Islet of Langerhans (tissue), 1 donor: ENCODE measurements around the gene MARK1.
"Not testable (repeated sequence)": the region's sequence is repeated elsewhere in the genome, so short reads cannot be mapped to it uniquely, and the experiment has no call there.

Experiments used
- FAIRE-seq: peaks from one replicate; lab custom pipeline; 2011; peaks lifted over from hg19 to GRCh38; lab: Jason Lieb, UNC

MARK1 gene

GRCh38 chr1:220529521-220530020 is 1.6 kb downstream of the MARK1 start:
- FAIRE-seq: peak; percentile 76

DNA sequence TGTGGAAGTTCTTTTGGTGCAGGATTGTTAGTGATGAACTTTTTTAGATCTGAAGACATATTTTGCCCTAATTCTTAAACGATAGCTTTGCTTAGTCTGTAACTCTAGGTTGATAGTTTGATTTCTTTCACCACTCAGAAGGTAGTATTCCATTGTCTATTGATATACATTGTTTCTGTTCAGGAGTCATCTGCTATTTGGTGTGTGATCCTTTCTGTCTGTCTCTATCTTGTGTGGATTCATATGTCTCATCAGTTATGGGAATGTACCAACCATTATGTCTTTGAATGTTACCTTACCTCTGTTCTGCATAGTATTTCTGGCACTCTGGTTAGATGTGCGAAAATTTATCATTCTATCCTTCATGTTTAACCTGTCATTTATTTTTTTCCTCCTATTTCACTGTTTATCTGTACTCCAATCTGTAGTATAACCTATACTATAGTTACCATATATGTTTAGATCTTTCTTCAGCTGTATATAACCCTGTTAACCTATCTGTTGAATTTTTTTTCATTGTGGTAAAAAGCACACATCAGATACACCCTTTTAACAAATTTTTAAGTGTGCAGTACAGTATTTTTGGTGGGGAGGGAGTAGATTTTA is 5.7 kb downstream of the MARK1 start:
- FAIRE-seq: no peak

GRCh38 chr1:220544901-220545303 is 17.0 kb downstream of the MARK1 start:
- no peak for FAIRE-seq

- FAIRE-seq: no peak
Observed at GRCh38 chr1:220550811-220551399, 23.0 kb downstream of the MARK1 start.

DNA sequence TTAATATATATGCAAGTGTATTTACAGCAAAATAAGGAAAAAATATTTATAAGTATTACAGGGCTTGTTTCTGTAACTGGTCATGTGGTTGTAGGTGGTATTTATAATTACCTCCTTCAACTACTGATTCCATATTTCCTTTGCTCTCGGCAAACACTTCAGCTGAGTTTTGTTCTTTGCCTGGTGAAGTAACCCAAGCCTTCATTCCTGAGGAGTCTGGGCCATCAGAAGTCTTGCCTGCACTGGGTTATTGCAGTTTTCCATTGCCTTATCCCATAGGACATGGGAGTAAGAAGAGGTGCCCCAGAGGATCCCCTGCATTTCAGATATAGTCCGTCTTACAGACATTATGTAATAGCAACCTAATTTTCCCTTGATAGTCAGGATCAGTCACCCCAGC is 23.8 kb downstream of the MARK1 start:
- no peak for FAIRE-seq

GRCh38 chr1:220552672-220553260 is 24.8 kb downstream of the MARK1 start:
- no peak for FAIRE-seq

DNA sequence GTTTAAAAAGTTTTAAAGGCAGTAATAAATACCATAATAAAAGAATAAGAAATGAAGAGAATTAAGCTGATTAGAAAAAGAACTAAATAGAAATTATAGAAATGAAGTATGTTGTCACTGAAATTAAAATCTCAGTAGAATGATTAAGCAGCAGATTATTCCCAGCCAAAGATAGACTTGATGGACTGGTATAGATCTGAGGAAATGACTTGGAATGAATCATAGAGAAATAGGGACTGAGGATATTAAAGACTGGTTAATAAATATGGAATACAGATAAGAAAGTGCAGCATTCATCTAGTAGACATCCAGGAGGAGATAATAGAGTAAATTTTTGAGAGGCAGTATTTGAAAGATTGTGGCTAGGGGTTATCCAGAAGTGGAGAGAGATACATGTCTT is 28.7 kb downstream of the MARK1 start:
- no peak for FAIRE-seq

GRCh38 chr1:220563564-220563963 is 35.6 kb downstream of the MARK1 start:
- no peak for FAIRE-seq

DNA sequence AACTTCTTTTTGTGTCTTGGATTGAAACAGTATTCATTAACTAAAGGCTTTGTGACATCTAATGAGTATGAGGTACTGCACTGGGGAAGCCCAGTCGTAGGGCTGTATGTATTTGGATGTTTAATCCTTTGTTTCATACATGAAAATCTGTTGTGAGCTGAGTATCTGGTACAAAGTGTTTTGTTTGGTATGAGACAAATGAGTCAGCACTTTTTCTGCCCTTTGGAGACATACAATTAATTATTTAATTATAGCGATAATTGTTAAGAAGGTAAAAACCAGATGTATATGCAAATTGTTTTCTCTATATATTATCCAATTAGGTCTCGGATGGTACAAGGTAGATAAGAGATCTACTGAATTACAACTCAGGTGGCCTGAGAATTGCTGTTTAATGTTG is 36.3 kb downstream of the MARK1 start:
- FAIRE-seq: no peak

GRCh38 chr1:220565670-220566069 is 37.7 kb downstream of the MARK1 start:
- no peak for FAIRE-seq

GRCh38 chr1:220566869-220567268 is 38.9 kb downstream of the MARK1 start:
- no peak for FAIRE-seq

- FAIRE-seq: no peak
Observed at GRCh38 chr1:220572416-220572815, 44.5 kb downstream of the MARK1 start.

DNA sequence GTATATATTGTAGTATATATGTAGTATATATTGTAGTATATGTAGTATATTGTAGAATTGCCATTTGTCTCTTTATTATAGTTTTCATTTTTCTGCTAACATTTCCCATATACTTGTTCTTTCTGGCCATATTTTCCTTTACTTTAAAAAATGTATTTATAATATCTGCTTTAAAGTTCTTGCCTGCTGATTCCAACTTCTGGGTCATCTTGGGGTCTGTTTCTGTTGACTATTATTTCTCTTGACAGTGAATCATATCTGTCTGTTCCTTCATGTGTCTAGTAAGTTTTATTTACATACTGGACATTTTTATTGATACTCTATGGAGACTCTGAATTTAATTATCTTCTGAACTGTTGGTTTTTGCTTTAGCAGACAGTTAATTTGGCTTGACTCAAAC is 45.9 kb downstream of the MARK1 start:
- no peak for FAIRE-seq

DNA sequence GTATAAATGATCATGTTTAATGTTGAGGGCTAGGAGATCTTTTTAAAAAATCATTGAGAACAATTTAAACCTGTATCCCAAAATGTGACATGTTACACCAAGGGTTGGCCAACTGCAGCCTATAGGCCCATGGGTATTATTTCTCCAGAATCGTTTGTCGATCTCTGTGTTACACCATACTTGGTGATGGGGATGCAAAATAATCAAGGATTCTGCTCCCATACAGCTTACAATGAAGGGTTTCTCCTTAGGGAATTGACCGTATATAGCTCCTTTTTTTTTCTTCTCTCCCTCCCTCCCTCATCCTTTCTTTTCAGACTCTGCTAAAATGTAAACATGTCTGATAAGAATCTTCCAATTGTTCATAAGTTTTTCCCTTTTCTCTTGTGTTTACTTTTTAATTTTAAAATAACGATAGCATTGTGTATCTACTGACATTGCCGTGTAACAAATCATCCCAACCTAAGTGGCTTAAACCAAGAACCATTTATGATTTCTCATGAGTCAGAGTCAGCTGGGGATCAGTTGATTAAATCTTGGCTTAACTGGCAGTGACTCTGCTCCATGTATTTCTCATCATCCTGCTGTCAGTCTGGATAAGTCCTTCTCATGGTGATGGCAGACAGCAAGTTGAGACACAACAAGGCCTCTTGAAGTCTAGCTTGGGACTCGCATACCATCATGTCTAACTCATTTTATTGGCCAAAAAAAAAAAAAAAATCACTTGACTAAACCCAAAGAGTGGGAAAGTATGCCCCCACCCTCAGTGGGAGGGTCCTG is 48.0 kb downstream of the MARK1 start:
- no peak for FAIRE-seq

- FAIRE-seq: no peak
Observed at GRCh38 chr1:220577926-220578325, 50.0 kb downstream of the MARK1 start.

GRCh38 chr1:220579317-220579716 is 51.4 kb downstream of the MARK1 start:
- FAIRE-seq: no peak

GRCh38 chr1:220592714-220593113 is 64.8 kb downstream of the MARK1 start:
- FAIRE-seq: no peak

DNA sequence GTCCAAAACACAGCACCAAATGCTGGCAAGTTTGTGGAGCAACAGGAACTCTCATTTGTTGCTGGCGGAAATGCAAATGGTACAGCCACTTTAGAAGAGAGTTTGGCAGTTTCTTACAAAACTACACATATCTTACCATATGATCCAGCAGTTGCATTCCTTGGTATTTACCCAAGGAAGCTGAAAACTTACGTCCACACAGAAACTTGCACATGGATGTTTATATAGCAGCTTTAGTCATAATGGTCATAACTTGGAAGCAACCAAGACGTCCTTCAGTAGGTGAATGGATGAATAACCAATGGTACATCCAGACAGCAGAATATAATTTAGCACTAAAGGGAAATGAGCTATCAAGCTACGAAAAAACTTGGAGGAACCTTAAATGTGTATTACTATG is 66.4 kb downstream of the MARK1 start:
- FAIRE-seq: no peak

DNA sequence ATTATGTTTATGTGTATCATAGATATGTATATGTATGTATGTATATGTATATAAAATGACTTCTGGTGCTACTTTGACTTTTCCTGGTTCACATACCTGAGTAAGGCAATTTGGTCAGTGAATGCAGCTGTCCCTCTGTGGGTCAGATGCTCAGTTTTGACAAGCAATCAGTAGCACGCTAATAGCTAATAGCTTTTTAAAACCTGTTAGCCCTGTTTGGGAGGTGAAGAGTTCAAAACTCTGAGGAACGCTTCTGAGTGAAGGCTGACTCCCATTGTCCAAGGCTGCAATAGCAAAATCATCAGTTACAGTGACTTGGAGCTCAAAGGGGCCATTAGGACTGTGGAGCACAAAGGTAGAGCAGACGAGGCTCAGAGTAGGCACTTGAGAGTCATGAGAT is 67.2 kb downstream of the MARK1 start:
- FAIRE-seq: no peak

DNA sequence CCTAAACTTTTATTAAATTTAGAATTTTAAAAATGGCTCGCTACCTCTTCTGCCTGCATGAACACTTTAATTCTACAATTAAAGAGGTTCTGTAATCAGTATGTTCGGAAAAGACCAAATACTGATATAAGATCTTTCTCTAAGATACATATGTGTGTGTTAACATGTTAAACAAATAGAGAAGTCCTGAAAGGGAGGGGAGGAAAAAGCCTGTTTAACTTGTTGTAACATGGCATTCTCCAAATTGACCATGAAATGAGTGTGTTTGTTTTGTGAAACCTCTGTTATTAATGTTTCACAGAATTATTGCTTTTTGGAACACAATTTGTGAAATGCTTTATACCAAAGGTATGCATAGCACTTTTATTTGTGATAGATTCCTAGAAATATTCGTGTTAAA is 77.0 kb downstream of the MARK1 start:
- no peak for FAIRE-seq

DNA sequence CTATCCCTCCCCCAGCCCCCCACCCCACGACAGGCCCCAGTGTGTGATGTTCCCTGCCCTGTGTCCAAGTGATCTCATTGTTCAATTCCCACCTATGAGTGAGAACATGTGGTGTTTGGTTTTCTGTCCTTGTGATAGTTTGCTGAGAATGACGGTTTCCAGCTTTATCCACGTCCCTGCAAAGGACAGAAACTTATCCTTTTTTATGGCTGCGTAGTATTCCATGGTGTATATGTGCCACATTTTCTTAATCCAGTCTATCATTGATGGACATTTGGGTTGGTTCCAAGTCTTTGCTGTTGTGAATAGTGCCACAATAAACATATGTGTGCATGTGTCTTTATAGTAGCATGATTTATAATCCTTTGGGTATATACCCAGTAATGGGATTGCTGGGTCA is 77.7 kb downstream of the MARK1 start:
- FAIRE-seq: not testable (repeated sequence)

DNA sequence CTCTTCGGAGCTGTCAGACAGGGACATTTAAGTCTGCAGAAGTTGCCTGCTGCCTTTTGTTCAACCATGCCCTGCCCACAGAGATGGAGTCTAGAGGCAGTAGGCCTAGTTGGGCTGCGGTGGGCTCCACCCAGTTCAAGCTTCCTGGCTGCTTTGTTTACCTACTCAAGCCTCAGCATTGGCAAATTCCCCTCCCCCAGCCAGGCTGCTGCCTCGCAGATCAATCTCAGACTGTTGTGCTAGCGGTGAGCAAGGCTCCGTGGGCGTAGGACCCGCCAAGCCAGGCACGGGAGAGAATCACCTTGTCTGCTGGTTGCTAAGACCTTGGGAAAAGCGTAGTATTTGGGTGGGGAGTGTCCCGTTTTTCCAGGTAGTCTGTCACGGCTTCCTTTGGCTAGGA is 83.2 kb downstream of the MARK1 start:
- FAIRE-seq: not testable (repeated sequence)

DNA sequence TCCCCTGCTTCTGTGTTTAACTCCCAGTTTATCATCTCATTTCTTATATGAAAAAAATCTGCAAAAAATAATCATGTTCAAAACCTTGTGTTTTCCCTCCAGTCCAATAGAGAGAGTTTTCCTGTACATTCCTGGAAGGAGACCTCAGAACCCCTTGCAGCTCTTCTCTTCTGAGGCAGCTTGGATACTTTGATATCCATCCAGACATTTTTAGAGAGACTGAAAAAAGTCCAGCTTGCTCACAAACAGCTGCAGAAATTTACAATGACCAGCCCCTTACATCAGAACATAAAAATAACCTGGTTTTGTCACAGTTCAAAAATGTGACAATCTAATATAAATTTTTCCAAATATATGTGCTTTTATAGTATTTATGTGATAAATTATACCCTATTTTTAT is 88.9 kb downstream of the MARK1 start:
- FAIRE-seq: peak; percentile 5
